ENCODE results near the gene SOX2.

Gene SOX2

GRCh38 chr3:181729341-181729869 lies 17.7 kb downstream of the SOX2 start:
- H4K20me1 ChIP-seq (ENCODE audit: insufficient read depth, low read length, poor library complexity, severe bottlenecking) = no peaks in the 10 kb centered on the region
- H2AFZ ChIP-seq (ENCODE audit: low read length) = no peak overlapping the region
- TF ChIP-seq EZH2phosphoT487 (IDR thresholded peaks at IDR 0.05; ENCODE audit: borderline replicate concordance) (no peak), CTCF (conservative IDR thresholded peaks at IDR 0.05; ENCODE audit: low read length) (no peak)
- H3K4me1 ChIP-seq (ENCODE audit: insufficient read depth, low read length, poor library complexity, severe bottlenecking) = no peaks in the 10 kb centered on the region
- no peaks in the 10 kb centered on the region for H3K79me2 ChIP-seq (ENCODE audit: insufficient read depth, low read length)
- H3K9me3 ChIP-seq (ENCODE audit: insufficient read depth, low read depth, low read length) = no peaks in the 10 kb centered on the region; the same call in 1 of the 2 replicates
- H3K27me3 ChIP-seq (ENCODE audit: insufficient read depth, low read length, poor library complexity, severe bottlenecking) = no peaks in the 10 kb centered on the region
- no peak overlapping the region for H3K4me2 ChIP-seq (ENCODE audit: low read depth, low read length, poor library complexity, severe bottlenecking)
- no peaks in the 10 kb centered on the region for H3K36me3 ChIP-seq (ENCODE audit: insufficient read depth, low read length)
- no peak overlapping the region for H3K9ac ChIP-seq (ENCODE audit: low read depth, low read length, poor library complexity, severe bottlenecking)
- no peaks in the 10 kb centered on the region for H3F3A ChIP-seq (ENCODE audit: low read depth)
- no peaks in the 10 kb centered on the region for H3K9me2 ChIP-seq (replicated peaks; ENCODE audit: low read depth, low read length)
- H3K4me3 ChIP-seq (ENCODE audit: low read length, poor library complexity, severe bottlenecking) = no peak overlapping the region

GRCh38 chr3:181730316-181730715 lies 18.6 kb downstream of the SOX2 start:
- Histone ChIP-seq H3K4me1 (ENCODE audit: insufficient read depth, low read length, poor library complexity, severe bottlenecking) (no peaks in the 10 kb centered on the region), H3K27me3 (ENCODE audit: insufficient read depth, low read length, poor library complexity, severe bottlenecking) (no peaks in the 10 kb centered on the region), H3K4me2 (ENCODE audit: low read depth, low read length, poor library complexity, severe bottlenecking) (no peak overlapping the region), H3K9me2 (replicated peaks; ENCODE audit: low read depth, low read length) (no peaks in the 10 kb centered on the region), H4K20me1 (ENCODE audit: insufficient read depth, low read length, poor library complexity, severe bottlenecking) (no peaks in the 10 kb centered on the region), H3F3A (ENCODE audit: low read depth) (no peaks in the 10 kb centered on the region), H3K9me3 (ENCODE audit: insufficient read depth, low read depth, low read length) (no peaks in the 10 kb centered on the region), H3K79me2 (ENCODE audit: insufficient read depth, low read length) (no peaks in the 10 kb centered on the region), H3K4me3 (ENCODE audit: low read length, poor library complexity, severe bottlenecking) (no peak overlapping the region), H3K9ac (ENCODE audit: low read depth, low read length, poor library complexity, severe bottlenecking) (no peak overlapping the region), H3K36me3 (ENCODE audit: insufficient read depth, low read length) (no peaks in the 10 kb centered on the region), H2AFZ (ENCODE audit: low read length) (no peak overlapping the region)
- TF ChIP-seq CTCF (conservative IDR thresholded peaks at IDR 0.05; ENCODE audit: low read length) = no peak
- TF ChIP-seq EZH2phosphoT487 (IDR thresholded peaks at IDR 0.05; ENCODE audit: borderline replicate concordance) = no peak

- H3K9ac ChIP-seq (ENCODE audit: low read depth, low read length, poor library complexity, severe bottlenecking) = no peak overlapping the region
- H3K9me3 ChIP-seq (ENCODE audit: insufficient read depth, low read depth, low read length) = no peaks in the 10 kb centered on the region
- no peak for TF ChIP-seq CTCF (conservative IDR thresholded peaks at IDR 0.05; ENCODE audit: low read length)
- TF ChIP-seq EZH2phosphoT487 (IDR thresholded peaks at IDR 0.05; ENCODE audit: borderline replicate concordance) = no peak
- no peaks in the 10 kb centered on the region for H3K79me2 ChIP-seq (ENCODE audit: insufficient read depth, low read length)
- H3K4me2 ChIP-seq (ENCODE audit: low read depth, low read length, poor library complexity, severe bottlenecking) = no peak overlapping the region
- no peaks in the 10 kb centered on the region for H3K36me3 ChIP-seq (ENCODE audit: insufficient read depth, low read length)
- no peaks in the 10 kb centered on the region for H3K9me2 ChIP-seq (replicated peaks; ENCODE audit: low read depth, low read length)
- no peaks in the 10 kb centered on the region for H3K4me1 ChIP-seq (ENCODE audit: insufficient read depth, low read length, poor library complexity, severe bottlenecking)
- no peaks in the 10 kb centered on the region for H3F3A ChIP-seq (ENCODE audit: low read depth)
- no peaks in the 10 kb centered on the region for H4K20me1 ChIP-seq (ENCODE audit: insufficient read depth, low read length, poor library complexity, severe bottlenecking)
- H3K27me3 ChIP-seq (ENCODE audit: insufficient read depth, low read length, poor library complexity, severe bottlenecking) = no peaks in the 10 kb centered on the region
- no peak overlapping the region for H3K4me3 ChIP-seq (ENCODE audit: low read length, poor library complexity, severe bottlenecking)
- H2AFZ ChIP-seq (ENCODE audit: low read length) = no peak overlapping the region
Observed at GRCh38 chr3:181730934-181731333, 19.2 kb downstream of the SOX2 start.

Measured in Loucy (cell line).